Measurements from ENCODE around the gene NHS.

DNA sequence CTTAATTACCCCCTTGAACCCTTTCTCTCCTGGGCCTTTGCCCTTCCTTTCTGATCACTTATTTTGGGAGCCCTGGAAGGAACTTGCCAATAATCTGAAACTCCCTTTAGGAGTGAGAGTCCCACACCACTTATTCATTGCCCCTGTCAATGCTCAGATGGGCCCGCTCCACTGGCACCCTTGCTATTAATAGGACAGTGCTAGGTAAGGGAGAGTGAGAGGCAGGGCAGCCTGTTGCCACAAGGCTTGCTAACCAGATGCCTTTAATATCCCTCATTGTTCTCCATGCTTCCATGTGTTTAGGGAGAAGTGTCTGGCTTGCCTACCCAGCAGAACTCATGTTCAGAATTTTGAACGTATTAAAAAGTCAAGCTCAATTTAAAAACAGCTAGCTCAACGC, 1.7 kb upstream of the NHS start:
- TF ChIP-seq CTCF (IDR thresholded peaks at IDR 0.05; ENCODE audit: borderline replicate concordance, extremely low read depth, low read length, poor library complexity, severe bottlenecking) (no peak), EZH2 (IDR thresholded peaks at IDR 0.05; ENCODE audit: borderline replicate concordance, low read depth, low read length, severe bottlenecking) (no peak)
